ENCODE measurements around the gene DCAF5.

The DCAF5 gene

GRCh38 chr14:69003626-69004025 lies 149.3 kb downstream of the DCAF5 start:
- DNase-seq = no peak

DNA sequence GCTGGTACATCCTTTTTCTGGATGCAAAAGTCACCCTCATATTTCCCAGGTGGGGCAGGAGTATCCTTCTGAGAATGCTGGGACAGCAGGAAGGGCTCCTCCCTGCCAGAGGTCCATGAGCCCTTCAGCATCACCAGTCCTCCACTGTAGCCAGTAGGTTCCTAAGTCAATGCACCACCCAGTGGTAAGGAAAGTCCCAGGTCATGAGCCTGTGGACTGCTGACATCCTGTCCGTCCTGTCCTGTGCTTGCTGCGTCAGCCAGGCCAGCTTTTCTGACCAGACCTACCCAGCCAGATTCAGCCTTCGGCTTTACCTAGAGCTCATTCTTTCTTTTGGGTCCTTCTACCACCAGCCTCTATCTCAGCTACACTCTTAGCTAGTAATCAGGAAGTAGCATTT lies 150.8 kb downstream of the DCAF5 start:
- DNase-seq = peak; percentile 15

GRCh38 chr14:69001375-69001774 lies 151.5 kb downstream of the DCAF5 start:
- DNase-seq = no peak

All from CD4-positive, alpha-beta T cell treated with Interleukin-21 for 1 hour (primary cell).